Sciatic nerve (tissue), 2 donors: ENCODE measurements around the gene NDST1. TPM values are rescaled to one million over a fixed set of nuclear protein-coding genes. Genes with fewer than 3 reads are reported as not detected.

Experiments used
- ATAC-seq: fragments of 200-7000 bp; cut with Tn5 transposase; one replicate; pipeline ENCODE4 v1.9.1; 2020; ENCODE audit warnings: mild to moderate bottlenecking, moderate library complexity
- DNase-seq: peaks from one replicate; pipeline ENCODE4 v3.0.0-alpha.2; 2020; ENCODE audit warnings: low spot score
- intact Hi-C: fragments of 100-400 bp; cut with DNase I; formaldehyde crosslinking; loops from one replicate; pipeline ENCODE4 v1.14.2; 2022
- total RNA-seq: library from RNA; stranded (reverse); fragmentation: NEBNext Ultra II Directional; extraction: Animal tissue kit (Norgen Biotek cat#: 25700); gene quantifications from one replicate; pipeline ENCODE4 v1.2.1, GENCODE V29; 2021
- donor health status: DM: no; HTN: no; CAD: no.
- donor health status: DM: no; HTN: no; CAD: no.

The NDST1 gene
- total RNA-seq, 1 donor from 2014 or later: 109 TPM

- intact Hi-C loops: loop anchor here (5.0 to 10.0 kb wide), 2 partner anchors 47 to 75 kb away; no protein-coding TSS in a partner anchor
- no peak for ATAC-seq
- DNase-seq: no peak
Measured at GRCh38 chr5:150532151-150532550, 24.2 kb downstream of the NDST1 start.

GRCh38 chr5:150532996-150533395, 25.1 kb downstream of the NDST1 start:
- intact Hi-C loops: loop anchor here (5.0 to 10.0 kb wide), 2 partner anchors 48 to 76 kb away; no protein-coding TSS in a partner anchor
- no peak for DNase-seq
- ATAC-seq: peak; percentile 40

GRCh38 chr5:150534811-150535210, 26.9 kb downstream of the NDST1 start:
- ATAC-seq: no peak
- DNase-seq: no peak
- intact Hi-C loops: loop anchor here (5.0 to 10.0 kb wide), 2 partner anchors 50 to 78 kb away; no protein-coding TSS in a partner anchor

- ATAC-seq (no peak), DNase-seq (no peak)
- intact Hi-C loops: loop anchor here (10.0 kb wide), 1 partner anchor 51 kb away; no protein-coding TSS in a partner anchor
Measured at GRCh38 chr5:150535611-150536010, 27.7 kb downstream of the NDST1 start.

GRCh38 chr5:150538007-150538917, 30.3 kb downstream of the NDST1 start:
- ATAC-seq: no peak
- DNase-seq: no peak
- intact Hi-C loops: loop anchor here (10.0 kb wide), 1 partner anchor 53 kb away; no protein-coding TSS in a partner anchor

- DNase-seq: no peak
- intact Hi-C loops: loop anchor here (10.0 kb wide), 1 partner anchor 54 kb away; no protein-coding TSS in a partner anchor
- ATAC-seq: no peak
Measured at GRCh38 chr5:150539206-150539605, 31.3 kb downstream of the NDST1 start.

- no peak for DNase-seq
- ATAC-seq: no peak
- intact Hi-C loops: no loop called here
Measured at GRCh38 chr5:150540042-150540441, 32.1 kb downstream of the NDST1 start.

GRCh38 chr5:150540615-150541396, 32.9 kb downstream of the NDST1 start:
- no peak for ATAC-seq
- intact Hi-C loops: no loop called here
- no peak for DNase-seq

GRCh38 chr5:150541397-150541675, 33.4 kb downstream of the NDST1 start:
- intact Hi-C loops: no loop called here
- DNase-seq: no peak
- ATAC-seq: no peak

- intact Hi-C loops: no loop called here
Measured at GRCh38 chr5:150541895-150542294, 34.0 kb downstream of the NDST1 start.

GRCh38 chr5:150542933-150543445, 35.1 kb downstream of the NDST1 start:
- intact Hi-C loops: no loop called here
- ATAC-seq (no peak), DNase-seq (peak; percentile 35)

More at GRCh38 chr5:150541895-150542294, 34.0 kb downstream of the NDST1 start:
- no peak for ATAC-seq
- no peak for DNase-seq

- intact Hi-C loops: no loop called here
- peak; percentile 80 for ATAC-seq
- DNase-seq: peak; percentile 83
Measured at GRCh38 chr5:150544611-150545219, 36.8 kb downstream of the NDST1 start.

GRCh38 chr5:150545246-150545645, 37.3 kb downstream of the NDST1 start:
- ATAC-seq (no peak), DNase-seq (peak; percentile 58)
- intact Hi-C loops: no loop called here

- no peak for ATAC-seq
- intact Hi-C loops: no loop called here
- no peak for DNase-seq
Measured at GRCh38 chr5:150548123-150548522, 40.2 kb downstream of the NDST1 start.

GRCh38 chr5:150549735-150550134, 41.8 kb downstream of the NDST1 start:
- ATAC-seq: no peak
- no peak for DNase-seq
- intact Hi-C loops: no loop called here

GRCh38 chr5:150550286-150550685, 42.4 kb downstream of the NDST1 start:
- ATAC-seq: no peak
- no peak for DNase-seq
- intact Hi-C loops: no loop called here

- DNase-seq: no peak
- intact Hi-C loops: no loop called here
- ATAC-seq: no peak
Measured at GRCh38 chr5:150551066-150551465, 43.1 kb downstream of the NDST1 start.

GRCh38 chr5:150553402-150553801, 45.5 kb downstream of the NDST1 start:
- no peak for DNase-seq
- intact Hi-C loops: no loop called here
- ATAC-seq: no peak

- ATAC-seq: no peak
- intact Hi-C loops: no loop called here
- no peak for DNase-seq
Measured at GRCh38 chr5:150553911-150554310, 46.0 kb downstream of the NDST1 start.
